Keratinocyte (primary cell): ENCODE data around the gene TDRD9. TPM values are rescaled to one million over a fixed set of nuclear protein-coding genes. Genes with fewer than 3 reads are reported as not detected.
A peak's percentile ranks its signal among the peaks of the same experiment; 100 is the strongest.

Experiments
- DNase-seq: peaks from one replicate; pipeline ENCODE4 v3.0.0-alpha.2; 2011; ENCODE audit warnings: low read depth, missing footprints, low spot score
- FAIRE-seq: peaks from 2 replicates; lab custom pipeline; 2011; peaks lifted over from hg19 to GRCh38; lab: Jason Lieb, UNC
- H2AFZ ChIP-seq: 2 replicates; pipeline ENCODE4 v1.6.0; 2012; ENCODE audit warnings: low read length, control low read depth, inconsistent platforms; ENCODE audit not compliant: control insufficient read depth
- H3K27ac ChIP-seq: 2 replicates; pipeline ENCODE4 v1.5.1; 2011; ENCODE audit warnings: low read length; ENCODE audit not compliant: control insufficient read depth, insufficient read depth
- H3K27me3 ChIP-seq: 3 replicates; pipeline ENCODE4 v1.6.0; 2011; ENCODE audit warnings: low read length; ENCODE audit not compliant: control insufficient read depth, insufficient read depth; ENCODE audit errors: extremely low read depth
- H3K36me3 ChIP-seq, 2 experiments: 2 replicates in 1 of 2; 3 replicates in 1 of 2; pipeline ENCODE4 v1.5.1; 2011; ENCODE audit warnings: low read length in 2 of 2, mild to moderate bottlenecking in 1 of 2; ENCODE audit not compliant: control insufficient read depth in 2 of 2, insufficient read depth in 2 of 2; ENCODE audit errors: extremely low read depth in 1 of 2
- H3K4me1 ChIP-seq: 3 replicates; pipeline ENCODE4 v1.5.1; 2011; ENCODE audit warnings: low read length; ENCODE audit not compliant: control insufficient read depth, insufficient read depth; ENCODE audit errors: extremely low read depth
- H3K4me2 ChIP-seq: 3 replicates; pipeline ENCODE4 v1.6.0; 2011; ENCODE audit warnings: low read depth, low read length; ENCODE audit not compliant: control insufficient read depth, insufficient read depth; ENCODE audit errors: extremely low read depth
- H3K4me3 ChIP-seq, 3 experiments: fragments of 200-600 bp in 1 of 3; sonication (generic) in 1 of 3; 2 replicates in 2 of 3; 3 replicates in 1 of 3; pipeline ENCODE4 v1.5.1; 2011 to 2016; ENCODE audit warnings: low read length in 3 of 3, mild to moderate bottlenecking in 3 of 3, control low read depth in 2 of 3, inconsistent platforms in 1 of 3, low read depth in 1 of 3, mixed read lengths in 1 of 3, mixed run types in 1 of 3, moderate library complexity in 1 of 3; ENCODE audit not compliant: control insufficient read depth in 2 of 3, insufficient read depth in 2 of 3; ENCODE audit errors: extremely low read depth in 1 of 3
- H3K79me2 ChIP-seq: 2 replicates; pipeline ENCODE4 v1.6.0; 2012; ENCODE audit warnings: low read length; ENCODE audit not compliant: control insufficient read depth, insufficient read depth
- H3K9ac ChIP-seq: 3 replicates; pipeline ENCODE4 v1.6.0; 2011; ENCODE audit warnings: low read length; ENCODE audit not compliant: control insufficient read depth, insufficient read depth; ENCODE audit errors: extremely low read depth
- H3K9me1 ChIP-seq: 3 replicates; pipeline ENCODE4 v1.6.0; 2011; ENCODE audit warnings: low read length; ENCODE audit not compliant: control insufficient read depth, insufficient read depth; ENCODE audit errors: extremely low read depth
- H3K9me3 ChIP-seq: 2 replicates; pipeline ENCODE4 v1.5.1; 2012; ENCODE audit warnings: low read depth, low read length; ENCODE audit not compliant: control insufficient read depth
- H4K20me1 ChIP-seq: 3 replicates; pipeline ENCODE4 v1.6.0; 2011; ENCODE audit warnings: low read length; ENCODE audit not compliant: control insufficient read depth, insufficient read depth; ENCODE audit errors: extremely low read depth
- CTCF ChIP-seq, 3 experiments: IDR thresholded peaks in 1 of 3; conservative IDR thresholded peaks in 1 of 3; optimal IDR thresholded peaks in 1 of 3; 2 replicates in 2 of 3; 3 replicates in 1 of 3; pipeline versions ENCODE3 to v1.5.1; 2011; ENCODE audit warnings: low read length in 3 of 3, mild to moderate bottlenecking in 3 of 3, moderate library complexity in 2 of 3, control low read depth in 1 of 3, inconsistent platforms in 1 of 3; ENCODE audit not compliant: insufficient read depth in 2 of 3; ENCODE audit errors: extremely low read depth in 1 of 3
- EZH2 ChIP-seq: IDR thresholded peaks from one replicate; pipeline ENCODE4 v1.6.1; 2012; ENCODE audit warnings: inconsistent platforms, mild to moderate bottlenecking, low read length, moderate library complexity
- dilution Hi-C: fragments of 300-500 bp; cut with MboI; formaldehyde crosslinking; loops from one replicate; pipeline ENCODE4 v1.7.0; 2020; ENCODE audit warnings: low sequenced_read_pairs; ENCODE audit not compliant: extremely low pct_ligation_motif_present
- polyA plus RNA-seq, 5 experiments: library from polyadenylated mRNA; depleted of rRNA in 3 of 5; stranded (reverse) in 3 of 5; stranded (forward) in 1 of 5; unstranded in 1 of 5; fragments of >200 nt; gene quantifications; 1 replicate in 1 of 5; 2 replicates in 3 of 5; 3 replicates in 1 of 5; pipeline versions ENCODE4 v1.2.1 to v1.2.3, GENCODE V29; 2011 to 2012; ENCODE audit warnings: missing spikeins in 2 of 5, low read depth in 1 of 5, low replicate concordance in 1 of 5

The TDRD9 gene
- polyA plus RNA-seq, 1 donor (not counting 4 experiments of a cell fraction or from before 2014, with no cell fraction given) = 0.10 TPM

- dilution Hi-C loops = no loop called here
- Histone ChIP-seq H3K79me2 (no peaks in the 10 kb centered on the region), H4K20me1 (no peaks in the 10 kb centered on the region), H3K4me3 (no peak overlapping the region), H3K27ac (no peak overlapping the region), H3K36me3 (no peaks in the 10 kb centered on the region), H3K27me3 (peaks cover 7% of the 10 kb centered on the region), H3K9me1 (no peaks in the 10 kb centered on the region), H3K4me2 (peak overlapping the region; percentile 22), H3K4me1 (no peaks in the 10 kb centered on the region), H3K9ac (no peak overlapping the region), H3K9me3 (no peaks in the 10 kb centered on the region), H2AFZ (peak overlapping the region; percentile 40)
- FAIRE-seq = peak; percentile 92
- TF ChIP-seq CTCF (optimal IDR thresholded peaks at IDR 0.05 in 1 of 3, IDR thresholded peaks at IDR 0.05 in 1 of 3, conservative IDR thresholded peaks at IDR 0.05 in 1 of 3; ENCODE audit: extremely low read depth in 1 of 3, insufficient read depth in 2 of 3, low read length in 3 of 3) (peak; percentile 100), EZH2 (no peak)
- peak; percentile 76 for DNase-seq
Measured at GRCh38 chr14:104078031-104078455, 149.8 kb downstream of the TDRD9 start.

GRCh38 chr14:104080376-104081260 is 152.4 kb downstream of the TDRD9 start:
- Histone ChIP-seq H3K27me3 (peaks cover 16% of the 10 kb centered on the region), H3K79me2 (no peaks in the 10 kb centered on the region), H3K9me1 (no peaks in the 10 kb centered on the region), H3K4me1 (no peaks in the 10 kb centered on the region), H3K27ac (no peak overlapping the region), H3K36me3 (no peaks in the 10 kb centered on the region), H2AFZ (no peak overlapping the region), H3K9me3 (no peaks in the 10 kb centered on the region), H3K9ac (no peak overlapping the region), H3K4me3 (no peak overlapping the region), H3K4me2 (no peak overlapping the region), H4K20me1 (no peaks in the 10 kb centered on the region)
- DNase-seq (no peak), FAIRE-seq (no peak)
- TF ChIP-seq EZH2 = no peak
- no peak for TF ChIP-seq CTCF (optimal IDR thresholded peaks at IDR 0.05 in 1 of 3, IDR thresholded peaks at IDR 0.05 in 1 of 3, conservative IDR thresholded peaks at IDR 0.05 in 1 of 3; ENCODE audit: extremely low read depth in 1 of 3, insufficient read depth in 2 of 3, low read length in 3 of 3)
- dilution Hi-C loops = no loop called here
